Naive thymus-derived CD4-positive, alpha-beta T cell (primary cell): Measurements from ENCODE around the gene CATSPER3. TPM values are rescaled to one million over a fixed set of nuclear protein-coding genes. Genes with fewer than 3 reads are reported as not detected.

Experiments
- ATAC-seq: fragments of 150-1000 bp; cut with Tn5 transposase; 2 replicates; pipeline ENCODE4 v1.10.0; 2021; ENCODE audit warnings: mild to moderate bottlenecking, moderate library complexity
- CTCF ChIA-PET: fragments of 350-600 bp; sonication (Branson Sonifier 250); formaldehyde crosslinking; loops from one replicate; lab custom pipeline; 2021; ENCODE audit warnings: antibody characterized with exemption; lab: Charles Lee
- POLR2A ChIA-PET: fragments of 350-600 bp; sonication (Branson Sonifier 250); formaldehyde crosslinking; loops from one replicate; lab custom pipeline; 2021; ENCODE audit warnings: antibody characterized with exemption, inconsistent platforms; lab: Charles Lee
- DNase-seq, 9 donors: peaks; one replicate each; pipeline versions ENCODE4 v3.0.0 to v3.0.0-alpha.2; 2020 to 2022; ENCODE audit warnings: mixed read lengths in 1 of 9
- H3K27ac ChIP-seq: one replicate; pipeline ENCODE4 v1.7.0; 2013; ENCODE audit warnings: mild to moderate bottlenecking, low read depth, low read length, moderate library complexity
- H3K27me3 ChIP-seq, 2 donors: one replicate each; pipeline ENCODE4 v1.7.0; 2013; ENCODE audit warnings: low read length in 2 of 2, mild to moderate bottlenecking in 2 of 2, moderate library complexity in 2 of 2; ENCODE audit not compliant: control insufficient read depth in 2 of 2, insufficient read depth in 2 of 2
- H3K36me3 ChIP-seq, 3 experiments: 1 replicate in 2 of 3; 2 replicates in 1 of 3; pipeline ENCODE4 v1.7.0; 2013; ENCODE audit warnings: low read length in 3 of 3, mild to moderate bottlenecking in 3 of 3, moderate library complexity in 1 of 3; ENCODE audit not compliant: insufficient read depth in 3 of 3, control insufficient read depth in 2 of 3
- H3K4me1 ChIP-seq, 2 donors: one replicate each; pipeline ENCODE4 v1.7.0; 2013; ENCODE audit warnings: low read length in 2 of 2, mild to moderate bottlenecking in 2 of 2, moderate library complexity in 1 of 2; ENCODE audit not compliant: control insufficient read depth in 2 of 2, insufficient read depth in 2 of 2
- H3K4me3 ChIP-seq: 2 replicates; pipeline ENCODE4 v1.7.0; 2013; ENCODE audit warnings: mild to moderate bottlenecking, low read length
- H3K9me3 ChIP-seq, 3 experiments: 1 replicate in 2 of 3; 2 replicates in 1 of 3; pipeline ENCODE4 v1.7.0; 2013; ENCODE audit warnings: low read length in 3 of 3; ENCODE audit not compliant: control insufficient read depth in 2 of 3
- H3K27ac Mint-ChIP-seq, 9 donors: one replicate each; pipeline ENCODE4 v1.8.0; 2020 to 2022; ENCODE audit warnings: mixed read lengths in 9 of 9, mild to moderate bottlenecking in 8 of 9, moderate library complexity in 5 of 9, inconsistent platforms in 2 of 9
- H3K27me3 Mint-ChIP-seq, 5 donors: one replicate each; pipeline ENCODE4 v1.8.0; 2021 to 2022; ENCODE audit warnings: mixed read lengths in 5 of 5, mild to moderate bottlenecking in 1 of 5
- H3K36me3 Mint-ChIP-seq, 5 donors: one replicate each; pipeline ENCODE4 v1.8.0; 2020 to 2022; ENCODE audit warnings: mixed read lengths in 5 of 5, mild to moderate bottlenecking in 3 of 5, inconsistent platforms in 1 of 5
- H3K4me1 Mint-ChIP-seq, 7 donors: one replicate each; pipeline ENCODE4 v1.8.0; 2020 to 2022; ENCODE audit warnings: mixed read lengths in 7 of 7, mild to moderate bottlenecking in 3 of 7, inconsistent platforms in 1 of 7
- H3K4me3 Mint-ChIP-seq, 10 donors: one replicate each; pipeline ENCODE4 v1.8.0; 2020 to 2022; ENCODE audit warnings: mild to moderate bottlenecking in 10 of 10, mixed read lengths in 10 of 10, moderate library complexity in 6 of 10, inconsistent platforms in 2 of 10
- H3K9me3 Mint-ChIP-seq, 11 donors: one replicate each; pipeline ENCODE4 v1.8.0; 2020 to 2022; ENCODE audit warnings: mixed read lengths in 11 of 11, mild to moderate bottlenecking in 4 of 11, inconsistent platforms in 1 of 11, moderate library complexity in 1 of 11
- intact Hi-C, 2 donors: fragments of 100-400 bp; cut with micrococcal nuclease; formaldehyde crosslinking; loops; one replicate each; pipeline ENCODE4 v1.15.1; 2023
- polyA plus RNA-seq, 2 donors: library from polyadenylated mRNA; unstranded; fragments of 300-500 nt; fragmentation: Illumina TruSeq; gene quantifications; one replicate each; pipeline ENCODE4 v1.2.3, GENCODE V29; 2021
- total RNA-seq, 6 experiments: library from RNA in 5 of 6; stranded (reverse) in 5 of 6; gene quantifications; 1 replicate in 5 of 6; 2 replicates in 1 of 6; pipeline ENCODE4 v1.2.3 and lab custom pipeline; 2021 to 2026

Gene CATSPER3
- total and polyA plus RNA-seq, 7 experiments from 2014 or later = 0.45 to 1.5 (median 0.81) TPM

GRCh38 chr5:135026645-135027265 lies 59.0 kb downstream of the CATSPER3 start:
- peaks cover 0 to 7% of the 10 kb centered on the region in 2 donors for H3K4me1 ChIP-seq

GRCh38 chr5:135027266-135027696 lies 59.6 kb downstream of the CATSPER3 start:
- Mint-ChIP-seq H3K27ac (peak overlapping the region in 1 of 9 donors; percentile 63), H3K27me3 (peaks cover 54 to 70% (median 55%) of the 10 kb centered on the region in 5 donors), H3K4me1 (peaks cover 16 to 39% (median 27%) of the 10 kb centered on the region in 7 donors), H3K4me3 (peak overlapping the region in 3 of 10 donors; percentile 16 to 44 (median 33)), H3K36me3 (peaks cover 0 to 5% (median 3%) of the 10 kb centered on the region in 5 donors), H3K9me3 (peaks cover 0 to 12% (median 4%) of the 10 kb centered on the region in 11 donors)
- H3K9me3 ChIP-seq = no peaks in the 10 kb centered on the region
- DNase-seq (no peak), ATAC-seq (no peak)
- H3K27me3 ChIP-seq = peaks cover 0 to 31% of the 10 kb centered on the region in 2 donors
- ChIA-PET POLR2A (no interaction called here), CTCF (no interaction called here)
- H3K4me1 ChIP-seq = peaks cover 0 to 8% of the 10 kb centered on the region in 2 donors
- intact Hi-C loops = loop anchor here in 1 of 2 donors (5.0 kb wide), 1 partner anchor 510 kb away; the partner anchor contains the start of gene NEUROG1
- H3K36me3 ChIP-seq = no peaks in the 10 kb centered on the region
- no peak overlapping the region for H3K27ac ChIP-seq
- H3K4me3 ChIP-seq = no peak overlapping the region

More at GRCh38 chr5:135026645-135027265, 59.0 kb downstream of the CATSPER3 start:
- ATAC-seq (no peak), DNase-seq (no peak)
- Mint-ChIP-seq H3K4me1 (peaks cover 11 to 33% (median 22%) of the 10 kb centered on the region in 7 donors), H3K4me3 (no peak overlapping the region), H3K9me3 (peaks cover 0 to 12% (median 4%) of the 10 kb centered on the region in 11 donors), H3K27me3 (peaks cover 49 to 69% (median 52%) of the 10 kb centered on the region in 5 donors), H3K27ac (no peak overlapping the region), H3K36me3 (peaks cover 0 to 5% (median 3%) of the 10 kb centered on the region in 5 donors)
- Histone ChIP-seq H3K36me3 (no peaks in the 10 kb centered on the region), H3K9me3 (no peaks in the 10 kb centered on the region), H3K27me3 (peaks cover 0 to 26% of the 10 kb centered on the region in 2 donors), H3K4me3 (no peak overlapping the region), H3K27ac (no peak overlapping the region)
- CTCF ChIA-PET = no interaction called here
- POLR2A ChIA-PET = no interaction called here
- intact Hi-C loops = loop anchor here in 1 of 2 donors (5.0 kb wide), 1 partner anchor 511 kb away; the partner anchor contains the start of gene NEUROG1

- Mint-ChIP-seq H3K27me3 (peaks cover 57 to 71% (median 61%) of the 10 kb centered on the region in 5 donors), H3K27ac (peak overlapping the region in 1 of 9 donors; percentile 33), H3K9me3 (peaks cover 0 to 12% (median 4%) of the 10 kb centered on the region in 11 donors), H3K36me3 (peaks cover 0 to 5% (median 3%) of the 10 kb centered on the region in 5 donors), H3K4me1 (peaks cover 21 to 45% (median 31%) of the 10 kb centered on the region in 7 donors), H3K4me3 (peak overlapping the region in 4 of 10 donors; percentile 16 to 56 (median 38))
- intact Hi-C loops = loop anchor here (2.0 to 5.0 kb wide), 2 partner anchors 289 to 509 kb away; partner anchors contain the start of genes CAMLG (in 1 of the 2) and NEUROG1 (in 1 of the 2)
- Histone ChIP-seq H3K27me3 (peaks cover 0 to 32% of the 10 kb centered on the region in 2 donors), H3K36me3 (no peaks in the 10 kb centered on the region), H3K4me3 (no peak overlapping the region), H3K27ac (no peak overlapping the region), H3K9me3 (no peaks in the 10 kb centered on the region), H3K4me1 (peaks cover 0 to 14% of the 10 kb centered on the region in 2 donors)
- ATAC-seq = no peak
- ChIA-PET POLR2A (no interaction called here), CTCF (no interaction called here)
- no peak for DNase-seq
Measured at GRCh38 chr5:135027697-135028615, 60.2 kb downstream of the CATSPER3 start.

GRCh38 chr5:135028791-135029476 lies 61.2 kb downstream of the CATSPER3 start:
- Mint-ChIP-seq H3K27ac (peak overlapping the region in 3 of 9 donors; percentile 25 to 43 (median 28)), H3K9me3 (peaks cover 0 to 12% (median 4%) of the 10 kb centered on the region in 11 donors), H3K4me1 (peaks cover 26 to 51% (median 36%) of the 10 kb centered on the region in 7 donors), H3K4me3 (peak overlapping the region in 8 of 10 donors; percentile 7 to 65 (median 38)), H3K36me3 (peaks cover 0 to 5% (median 0%) of the 10 kb centered on the region in 5 donors), H3K27me3 (peaks cover 62 to 72% (median 65%) of the 10 kb centered on the region in 5 donors)
- Histone ChIP-seq H3K4me1 (peaks cover 0 to 14% of the 10 kb centered on the region in 2 donors), H3K27ac (no peak overlapping the region), H3K4me3 (no peak overlapping the region), H3K27me3 (peaks cover 0 to 32% of the 10 kb centered on the region in 2 donors), H3K9me3 (no peaks in the 10 kb centered on the region), H3K36me3 (no peaks in the 10 kb centered on the region)
- DNase-seq = no peak
- intact Hi-C loops = loop anchor here (2.0 to 5.0 kb wide), 2 partner anchors 290 to 508 kb away; partner anchors contain the start of genes CAMLG (in 1 of the 2) and NEUROG1 (in 1 of the 2)
- ATAC-seq = no peak
- ChIA-PET CTCF (no interaction called here), POLR2A (no interaction called here)

GRCh38 chr5:135029477-135030122 lies 61.9 kb downstream of the CATSPER3 start:
- H3K9me3 Mint-ChIP-seq = peaks cover 0 to 12% (median 4%) of the 10 kb centered on the region in 11 donors
- ATAC-seq (no peak), DNase-seq (no peak)
- no peaks in the 10 kb centered on the region for H3K36me3 ChIP-seq
- H3K36me3 Mint-ChIP-seq = peaks cover 0 to 5% (median 0%) of the 10 kb centered on the region in 5 donors
- ChIA-PET CTCF (no interaction called here), POLR2A (no interaction called here)
- no peak overlapping the region for H3K4me3 ChIP-seq
- peaks cover 0 to 35% of the 10 kb centered on the region in 2 donors for H3K27me3 ChIP-seq
- intact Hi-C loops = loop anchor here (2.0 to 10.0 kb wide), 4 partner anchors 65 to 508 kb away; partner anchors contain the start of genes CAMLG (in 1 of the 2), CATSPER3 (in 1 of the 2) and NEUROG1 (in 1 of the 2)
- H3K9me3 ChIP-seq = no peaks in the 10 kb centered on the region
- peaks cover 29 to 55% (median 39%) of the 10 kb centered on the region in 7 donors for H3K4me1 Mint-ChIP-seq
- peak overlapping the region; percentile 7 to 59 (median 36) for H3K4me3 Mint-ChIP-seq
- H3K27ac ChIP-seq = no peak overlapping the region
- H3K4me1 ChIP-seq = peaks cover 0 to 14% of the 10 kb centered on the region in 2 donors
- peak overlapping the region in 4 of 9 donors; percentile 1 to 43 (median 16) for H3K27ac Mint-ChIP-seq
- peaks cover 64 to 75% (median 67%) of the 10 kb centered on the region in 5 donors for H3K27me3 Mint-ChIP-seq
